ENCODE data around the gene ITIH3. TPM values are rescaled to one million over a fixed set of nuclear protein-coding genes. Genes with fewer than 3 reads are reported as not detected.

ITIH3 gene
- total and polyA plus RNA-seq, 10 of the 15 experiments (the other 5 are each of a cell fraction or from before 2014, with no cell fraction given): 0.07 to 0.17 (median 0.15) TPM; not detected in 7

- CTCF ChIA-PET: interaction anchor here (1.0 to 1.1 kb wide), 2 partner anchors 13 to 29 kb away, joined by 4 to 6 read pairs; no protein-coding TSS in a partner anchor
- H2AFZ ChIP-seq (ENCODE audit: control insufficient read depth, low read depth, low read length): no peak overlapping the region
- H3K9me3 ChIP-seq (replicated peaks; ENCODE audit: control insufficient read depth, insufficient read depth, low read length): no peaks in the 10 kb centered on the region
- no peak overlapping the region for H3K4me2 ChIP-seq (ENCODE audit: control insufficient read depth, insufficient read depth)
- FAIRE-seq: no peak
- H3K4me1 ChIP-seq (ENCODE audit: control insufficient read depth, insufficient read depth, low read length): no peaks in the 10 kb centered on the region
- DNase-seq (ENCODE audit: low read depth, low spot score): no peak
- no peak for ATAC-seq
- no peak overlapping the region for H3K27ac ChIP-seq (ENCODE audit: control insufficient read depth, insufficient read depth)
- TF ChIP-seq CHD2 (IDR thresholded peaks at IDR 0.05; ENCODE audit: borderline replicate concordance, low read depth, low read length): no peak
- no peak for TF ChIP-seq CREM (IDR thresholded peaks at IDR 0.05; ENCODE audit: low read depth)
- TF ChIP-seq BACH1 (IDR thresholded peaks at IDR 0.05; ENCODE audit: borderline replicate concordance): no peak
- no peak for TF ChIP-seq HDAC6 (IDR thresholded peaks at IDR 0.05; ENCODE audit: unreplicated experiment)
- no peak for TF ChIP-seq SUZ12 (IDR thresholded peaks at IDR 0.05; ENCODE audit: unreplicated experiment)
- TF ChIP-seq, protein P1, sequence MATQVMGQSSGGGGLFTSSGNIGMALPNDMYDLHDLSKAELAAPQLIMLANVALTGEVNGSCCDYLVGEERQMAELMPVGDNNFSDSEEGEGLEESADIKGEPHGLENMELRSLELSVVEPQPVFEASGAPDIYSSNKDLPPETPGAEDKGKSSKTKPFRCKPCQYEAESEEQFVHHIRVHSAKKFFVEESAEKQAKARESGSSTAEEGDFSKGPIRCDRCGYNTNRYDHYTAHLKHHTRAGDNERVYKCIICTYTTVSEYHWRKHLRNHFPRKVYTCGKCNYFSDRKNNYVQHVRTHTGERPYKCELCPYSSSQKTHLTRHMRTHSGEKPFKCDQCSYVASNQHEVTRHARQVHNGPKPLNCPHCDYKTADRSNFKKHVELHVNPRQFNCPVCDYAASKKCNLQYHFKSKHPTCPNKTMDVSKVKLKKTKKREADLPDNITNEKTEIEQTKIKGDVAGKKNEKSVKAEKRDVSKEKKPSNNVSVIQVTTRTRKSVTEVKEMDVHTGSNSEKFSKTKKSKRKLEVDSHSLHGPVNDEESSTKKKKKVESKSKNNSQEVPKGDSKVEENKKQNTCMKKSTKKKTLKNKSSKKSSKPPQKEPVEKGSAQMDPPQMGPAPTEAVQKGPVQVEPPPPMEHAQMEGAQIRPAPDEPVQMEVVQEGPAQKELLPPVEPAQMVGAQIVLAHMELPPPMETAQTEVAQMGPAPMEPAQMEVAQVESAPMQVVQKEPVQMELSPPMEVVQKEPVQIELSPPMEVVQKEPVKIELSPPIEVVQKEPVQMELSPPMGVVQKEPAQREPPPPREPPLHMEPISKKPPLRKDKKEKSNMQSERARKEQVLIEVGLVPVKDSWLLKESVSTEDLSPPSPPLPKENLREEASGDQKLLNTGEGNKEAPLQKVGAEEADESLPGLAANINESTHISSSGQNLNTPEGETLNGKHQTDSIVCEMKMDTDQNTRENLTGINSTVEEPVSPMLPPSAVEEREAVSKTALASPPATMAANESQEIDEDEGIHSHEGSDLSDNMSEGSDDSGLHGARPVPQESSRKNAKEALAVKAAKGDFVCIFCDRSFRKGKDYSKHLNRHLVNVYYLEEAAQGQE (IDR thresholded peaks at IDR 0.05; ENCODE audit: low read depth, low read length): no peak
- no peak for TF ChIP-seq BRCA1 (IDR thresholded peaks at IDR 0.05; ENCODE audit: low read depth, low read length)
- RAD21 ChIA-PET (ENCODE audit: unreplicated experiment): no interaction called here
- no peaks in the 10 kb centered on the region for H3K79me2 ChIP-seq (ENCODE audit: control insufficient read depth, insufficient read depth, low read length)
- H3K9ac ChIP-seq (ENCODE audit: control insufficient read depth, insufficient read depth, low read length): no peak overlapping the region
- no TSS peak for BruUV-seq (replicated peaks)
- SMC1A ChIA-PET (ENCODE audit: uncharacterized antibody, unreplicated experiment): interaction anchor here (1.1 kb wide), 1 partner anchor 135 kb away, joined by 3 read pairs; no protein-coding TSS in a partner anchor
- H3K36me3 ChIP-seq (ENCODE audit: control insufficient read depth in 2 of 2, insufficient read depth in 2 of 2, low read length in 1 of 2): no peaks in the 10 kb centered on the region
- in situ Hi-C loops (cut with MboI): no loop called here
- whole genome bisulfite sequencing (ENCODE audit: insufficient coverage, insufficient replicate concordance, low lambda C conversion rate, missing lambda C conversion rate): 19% methylated on average over 4 of the region's 4 CpGs
- intact Hi-C loops (cut with micrococcal nuclease; ENCODE audit: unreplicated experiment): no loop called here
- H4K20me1 ChIP-seq (ENCODE audit: control insufficient read depth, insufficient read depth): no peaks in the 10 kb centered on the region
- POLR2A ChIA-PET: interaction anchor here (0.8 kb wide), 1 partner anchor 12 kb away, joined by 3 read pairs; no protein-coding TSS in a partner anchor
- H3K27me3 ChIP-seq (replicated peaks in 1 of 2; ENCODE audit: control insufficient read depth in 2 of 2, insufficient read depth in 2 of 2, low read length in 1 of 2): no peaks in the 10 kb centered on the region; a peak in 1 of 4 replicates
- H3K4me3 ChIP-seq: no peak overlapping the region
Observed at GRCh38 chr3:52791928-52792327, 2.7 kb upstream of the ITIH3 start.
